LNCAP (cell line): ENCODE data around the gene NFATC1.

Experiments used
- TF ChIP-seq, protein P1 (sequence below): fragments of 450-650 bp; IDR thresholded peaks from 2 replicates; pipeline ENCODE4 v1.5.1; 2017; ENCODE audit warnings: mild to moderate bottlenecking

The NFATC1 gene

GRCh38 chr18:79394534-79395307 is 1.0 kb upstream of the NFATC1 start:
- TF ChIP-seq, protein P1, sequence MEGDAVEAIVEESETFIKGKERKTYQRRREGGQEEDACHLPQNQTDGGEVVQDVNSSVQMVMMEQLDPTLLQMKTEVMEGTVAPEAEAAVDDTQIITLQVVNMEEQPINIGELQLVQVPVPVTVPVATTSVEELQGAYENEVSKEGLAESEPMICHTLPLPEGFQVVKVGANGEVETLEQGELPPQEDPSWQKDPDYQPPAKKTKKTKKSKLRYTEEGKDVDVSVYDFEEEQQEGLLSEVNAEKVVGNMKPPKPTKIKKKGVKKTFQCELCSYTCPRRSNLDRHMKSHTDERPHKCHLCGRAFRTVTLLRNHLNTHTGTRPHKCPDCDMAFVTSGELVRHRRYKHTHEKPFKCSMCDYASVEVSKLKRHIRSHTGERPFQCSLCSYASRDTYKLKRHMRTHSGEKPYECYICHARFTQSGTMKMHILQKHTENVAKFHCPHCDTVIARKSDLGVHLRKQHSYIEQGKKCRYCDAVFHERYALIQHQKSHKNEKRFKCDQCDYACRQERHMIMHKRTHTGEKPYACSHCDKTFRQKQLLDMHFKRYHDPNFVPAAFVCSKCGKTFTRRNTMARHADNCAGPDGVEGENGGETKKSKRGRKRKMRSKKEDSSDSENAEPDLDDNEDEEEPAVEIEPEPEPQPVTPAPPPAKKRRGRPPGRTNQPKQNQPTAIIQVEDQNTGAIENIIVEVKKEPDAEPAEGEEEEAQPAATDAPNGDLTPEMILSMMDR: no peak

- TF ChIP-seq, protein P1: no peak
Observed at GRCh38 chr18:79395308-79395640, 456 bp upstream of the NFATC1 start.

DNA sequence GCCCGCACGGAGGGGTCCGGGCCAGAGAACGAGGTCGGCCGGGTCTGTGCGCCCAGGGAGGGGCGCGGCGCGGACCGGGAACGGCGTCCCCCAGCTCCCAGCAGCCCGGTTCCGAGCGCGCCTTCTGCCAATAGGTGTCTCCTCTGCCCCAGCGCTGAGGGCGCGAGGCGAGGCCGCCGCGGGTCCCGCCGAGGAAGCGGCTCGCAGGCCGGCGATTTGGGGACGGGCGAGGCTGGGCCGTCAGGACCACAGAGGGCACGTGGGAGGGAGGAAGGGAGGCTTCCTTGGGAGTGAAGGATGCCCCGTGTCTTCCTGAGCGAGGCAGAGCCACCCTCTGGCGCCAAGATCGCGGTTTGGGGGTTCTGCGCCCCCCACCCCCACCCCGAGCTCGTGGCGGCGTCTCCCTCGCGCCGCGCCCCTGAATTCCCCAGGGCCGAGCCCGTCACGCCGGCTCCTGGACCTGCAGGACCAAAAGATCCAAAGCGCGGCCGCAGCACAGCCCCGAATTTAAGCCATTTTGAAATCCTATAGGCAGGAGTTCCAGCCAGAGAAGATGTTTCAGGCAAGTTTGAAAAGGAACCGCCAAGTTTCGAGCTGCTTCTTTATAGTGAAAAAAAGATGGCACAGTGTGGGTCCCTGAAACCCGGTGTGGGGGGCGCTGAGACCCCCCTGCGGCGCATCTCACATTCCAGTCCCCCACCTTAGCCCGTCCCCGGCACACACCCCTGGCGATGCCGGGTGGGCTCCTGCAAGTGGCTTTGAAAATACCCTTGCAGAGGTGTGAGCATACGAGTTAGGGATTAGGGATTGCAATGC is 909 bp downstream of the NFATC1 start:
- TF ChIP-seq, protein P1: peak; percentile 48

- TF ChIP-seq, protein P1: no peak
Observed at GRCh38 chr18:79397247-79397829, 1.6 kb downstream of the NFATC1 start.

DNA sequence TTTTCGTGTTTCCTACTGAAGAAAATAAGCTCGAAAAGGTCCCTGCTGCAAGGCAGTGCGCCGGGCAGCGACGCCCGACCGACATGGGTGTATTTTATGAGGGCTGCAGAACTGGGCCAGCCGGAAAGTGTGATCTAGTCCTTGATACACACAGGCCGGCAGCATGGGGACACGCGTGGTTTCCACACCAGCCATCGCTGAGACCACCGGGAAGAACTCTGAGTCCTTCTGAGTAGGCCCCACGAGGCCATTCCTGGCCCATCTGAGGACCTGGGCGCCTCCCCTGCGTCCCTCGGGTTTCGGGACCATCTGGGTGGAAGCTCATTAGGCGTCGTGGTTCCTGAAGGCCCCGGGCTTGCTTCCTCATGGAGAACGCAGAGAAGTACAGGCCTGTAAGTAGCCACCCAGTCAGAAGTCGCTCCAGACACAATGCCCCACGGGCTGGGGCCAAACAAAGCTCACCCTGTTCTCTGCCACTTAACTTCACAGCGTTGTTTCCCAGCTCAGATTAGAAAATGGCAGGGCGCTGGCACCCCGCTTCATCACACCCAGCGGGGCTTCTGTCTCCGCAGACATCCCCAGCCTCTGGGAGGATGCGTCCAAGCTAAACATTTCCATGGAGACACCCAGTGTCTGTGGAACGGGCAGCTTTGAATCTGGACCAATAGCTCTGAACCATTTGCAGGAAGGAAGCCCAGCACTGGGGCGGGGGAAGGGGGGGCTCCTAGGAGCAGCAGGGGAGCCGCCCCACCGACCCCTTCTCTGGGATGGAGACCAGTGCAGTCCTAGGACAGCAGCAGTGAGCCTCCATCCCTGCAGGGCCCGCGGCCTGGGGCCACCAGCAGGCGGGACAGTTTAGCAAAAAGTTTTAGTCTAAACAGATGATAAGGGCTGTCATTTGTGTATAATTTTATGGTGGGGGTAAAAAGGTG is 2.4 kb downstream of the NFATC1 start:
- TF ChIP-seq, protein P1: no peak

DNA sequence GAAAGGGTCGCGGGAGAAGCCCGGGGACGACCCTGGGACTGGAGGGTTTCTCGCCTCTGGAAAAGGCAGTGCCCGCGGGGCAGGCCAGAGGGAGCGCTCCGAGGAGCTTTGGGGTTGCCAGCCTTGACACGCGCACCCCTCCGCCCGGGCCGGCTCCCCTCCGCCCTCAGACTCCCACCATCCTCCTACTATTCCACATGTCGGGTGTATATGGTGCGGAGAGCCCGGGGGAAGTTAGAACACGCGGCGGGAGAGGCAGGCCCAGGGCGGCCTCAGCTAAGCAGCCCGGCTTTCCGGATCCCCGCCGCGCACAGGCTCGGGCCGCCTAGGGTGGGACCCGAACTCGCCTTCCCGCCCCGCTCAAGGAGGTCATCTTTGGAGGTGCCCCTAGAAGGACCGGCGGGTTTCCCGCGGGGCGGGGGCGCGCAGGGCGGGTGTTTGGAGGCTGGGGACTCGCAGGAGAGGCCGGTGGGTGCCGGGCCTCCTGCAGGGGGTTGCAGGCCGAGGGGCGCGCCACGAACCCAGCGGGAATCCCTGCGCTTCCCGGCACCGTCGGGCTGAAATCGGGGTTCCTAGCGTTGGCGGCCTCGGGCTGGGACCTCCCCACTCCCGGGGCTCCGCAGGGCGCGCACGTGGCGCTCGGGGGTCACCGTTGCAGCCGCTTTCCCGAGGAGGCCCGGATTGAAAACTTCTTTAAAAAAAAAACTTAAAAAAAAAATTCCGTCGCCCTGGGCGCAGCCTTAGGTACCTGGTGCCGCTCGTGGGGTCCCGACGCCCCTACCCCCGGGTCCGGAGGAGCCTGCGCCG is 3.7 kb downstream of the NFATC1 start:
- TF ChIP-seq, protein P1: no peak
